ENCODE results near the gene CYTH4. TPM values are rescaled to one million over a fixed set of nuclear protein-coding genes. Genes with fewer than 3 reads are reported as not detected.

The CYTH4 gene
- total RNA-seq, 1 experiment from 2014 or later, result not detected

- Mint-ChIP-seq H3K4me1 (ENCODE audit: insufficient read depth, unreplicated experiment) (peaks cover 5% of the 10 kb centered on the region), H3K36me3 (ENCODE audit: insufficient read depth, unreplicated experiment) (no peaks in the 10 kb centered on the region), H3K27ac (ENCODE audit: low read depth, unreplicated experiment) (no peak overlapping the region), H3K9me3 (ENCODE audit: unreplicated experiment) (no peaks in the 10 kb centered on the region), H3K27me3 (ENCODE audit: insufficient read depth, unreplicated experiment) (no peaks in the 10 kb centered on the region), H3K4me3 (ENCODE audit: unreplicated experiment) (no peak overlapping the region)
- ChIA-PET CTCF (interaction anchor here (1.1 kb wide), 1 partner anchor 35 kb away, joined by 3 read pairs; no protein-coding TSS in a partner anchor), POLR2A (no interaction called here)
- DNase-seq (ENCODE audit: unreplicated experiment), result no peak
- intact Hi-C loops (cut with micrococcal nuclease), result no loop called here
- no peak for TF ChIP-seq CTCF (IDR thresholded peaks at IDR 0.05; ENCODE audit: unreplicated experiment)
- BruUV-seq (replicated peaks), result no TSS peak
These were observed 13.0 kb downstream of the CYTH4 start for GRCh38 chr22:37295213-37295886.

GRCh38 chr22:37295946-37296345 lies 13.6 kb downstream of the CYTH4 start:
- BruUV-seq (replicated peaks), result no TSS peak
- intact Hi-C loops (cut with micrococcal nuclease), result no loop called here
- CTCF ChIA-PET, result interaction anchor here (0.6 to 1.1 kb wide), 4 partner anchors 20 to 129 kb away, joined by 3 to 4 read pairs (median 3); no protein-coding TSS in a partner anchor

GRCh38 chr22:37298748-37299495 lies 16.6 kb downstream of the CYTH4 start:
- H3K4me3 Mint-ChIP-seq (ENCODE audit: unreplicated experiment), result no peak overlapping the region
- H3K36me3 Mint-ChIP-seq (ENCODE audit: insufficient read depth, unreplicated experiment), result no peaks in the 10 kb centered on the region
- intact Hi-C loops (cut with micrococcal nuclease), result no loop called here
- BruUV-seq (replicated peaks), result no TSS peak
- H3K9me3 Mint-ChIP-seq (ENCODE audit: unreplicated experiment), result no peaks in the 10 kb centered on the region
- ChIA-PET CTCF (interaction anchor here (1.1 kb wide), 2 partner anchors 18 to 157 kb away, joined by 3 to 4 read pairs; no protein-coding TSS in a partner anchor), POLR2A (no interaction called here)
- no peaks in the 10 kb centered on the region for H3K27me3 Mint-ChIP-seq (ENCODE audit: insufficient read depth, unreplicated experiment)
- peaks cover 10% of the 10 kb centered on the region for H3K4me1 Mint-ChIP-seq (ENCODE audit: insufficient read depth, unreplicated experiment)
- DNase-seq (ENCODE audit: unreplicated experiment), result no peak
- no peak for TF ChIP-seq CTCF (IDR thresholded peaks at IDR 0.05; ENCODE audit: unreplicated experiment)
- H3K27ac Mint-ChIP-seq (ENCODE audit: low read depth, unreplicated experiment), result no peak overlapping the region

More at GRCh38 chr22:37295946-37296345, 13.6 kb downstream of the CYTH4 start:
- no peak for TF ChIP-seq CTCF (IDR thresholded peaks at IDR 0.05; ENCODE audit: unreplicated experiment)
- Mint-ChIP-seq H3K4me3 (ENCODE audit: unreplicated experiment) (no peak overlapping the region), H3K27me3 (ENCODE audit: insufficient read depth, unreplicated experiment) (no peaks in the 10 kb centered on the region), H3K36me3 (ENCODE audit: insufficient read depth, unreplicated experiment) (no peaks in the 10 kb centered on the region), H3K27ac (ENCODE audit: low read depth, unreplicated experiment) (no peak overlapping the region), H3K9me3 (ENCODE audit: unreplicated experiment) (no peaks in the 10 kb centered on the region), H3K4me1 (ENCODE audit: insufficient read depth, unreplicated experiment) (peaks cover 5% of the 10 kb centered on the region)
- POLR2A ChIA-PET, result no interaction called here
- DNase-seq (ENCODE audit: unreplicated experiment), result no peak

GRCh38 chr22:37299969-37300509 lies 17.7 kb downstream of the CYTH4 start:
- no peak for DNase-seq (ENCODE audit: unreplicated experiment)
- intact Hi-C loops (cut with micrococcal nuclease), result no loop called here
- POLR2A ChIA-PET, result no interaction called here
- H3K4me1 Mint-ChIP-seq (ENCODE audit: insufficient read depth, unreplicated experiment), result peaks cover 12% of the 10 kb centered on the region
- H3K4me3 Mint-ChIP-seq (ENCODE audit: unreplicated experiment), result no peak overlapping the region
- no peaks in the 10 kb centered on the region for H3K36me3 Mint-ChIP-seq (ENCODE audit: insufficient read depth, unreplicated experiment)
- BruUV-seq (replicated peaks), result no TSS peak
- CTCF ChIA-PET, result interaction anchor here (0.7 to 0.9 kb wide), 3 partner anchors 11 to 753 kb away, joined by 3 to 5 read pairs (median 3); no protein-coding TSS in a partner anchor
- H3K27me3 Mint-ChIP-seq (ENCODE audit: insufficient read depth, unreplicated experiment), result no peaks in the 10 kb centered on the region
- no peak for TF ChIP-seq CTCF (IDR thresholded peaks at IDR 0.05; ENCODE audit: unreplicated experiment)
- H3K9me3 Mint-ChIP-seq (ENCODE audit: unreplicated experiment), result no peaks in the 10 kb centered on the region
- no peak overlapping the region for H3K27ac Mint-ChIP-seq (ENCODE audit: low read depth, unreplicated experiment)
